Trophoblast cell (in vitro differentiated cells and primary cell): Measurements from ENCODE around the gene SH3BP4.

Experiments used
- DNase-seq, 2 donors: peaks; one replicate each; pipeline ENCODE4 v3.0.0-alpha.2; 2016
- H2AFZ ChIP-seq: 2 replicates; pipeline ENCODE4 v1.6.1; 2013; ENCODE audit warnings: low read length, moderate library complexity, mild to moderate bottlenecking; ENCODE audit not compliant: insufficient read depth, poor library complexity
- H2AK5ac ChIP-seq: 2 replicates; pipeline ENCODE4 v1.6.1; 2013; ENCODE audit warnings: mild to moderate bottlenecking, low read length
- H2BK120ac ChIP-seq: 2 replicates; pipeline ENCODE4 v1.6.1; 2013; ENCODE audit warnings: low read length, mild to moderate bottlenecking, moderate library complexity; ENCODE audit not compliant: insufficient read depth, poor library complexity
- H2BK12ac ChIP-seq: 2 replicates; pipeline ENCODE4 v1.6.1; 2013; ENCODE audit warnings: mild to moderate bottlenecking, low read length, moderate library complexity
- H2BK5ac ChIP-seq: 2 replicates; pipeline ENCODE4 v1.6.1; 2013; ENCODE audit warnings: low read length, low read depth, moderate library complexity, mild to moderate bottlenecking; ENCODE audit not compliant: poor library complexity
- H3K14ac ChIP-seq: 2 replicates; pipeline ENCODE4 v1.6.1; 2013; ENCODE audit warnings: mild to moderate bottlenecking, low read length
- H3K18ac ChIP-seq: 2 replicates; pipeline ENCODE4 v1.6.1; 2013; ENCODE audit warnings: mild to moderate bottlenecking, low read length
- H3K23ac ChIP-seq: 2 replicates; pipeline ENCODE4 v1.6.1; 2013; ENCODE audit warnings: low read length
- H3K27ac ChIP-seq: 2 replicates; pipeline ENCODE4 v1.5.1; 2013; ENCODE audit warnings: low read depth, mild to moderate bottlenecking, inconsistent platforms, low read length, moderate library complexity
- H3K27me3 ChIP-seq: 2 replicates; pipeline ENCODE4 v1.6.1; 2013; ENCODE audit warnings: inconsistent platforms, mild to moderate bottlenecking, low read length, moderate library complexity; ENCODE audit not compliant: insufficient read depth
- H3K36me3 ChIP-seq, 2 experiments: 1 replicate in 1 of 2; 2 replicates in 1 of 2; pipeline ENCODE4 v1.6.1; 2013; ENCODE audit warnings: low read length in 2 of 2, mild to moderate bottlenecking in 2 of 2, moderate library complexity in 1 of 2; ENCODE audit not compliant: insufficient read depth in 2 of 2, control insufficient read depth in 1 of 2
- H3K4ac ChIP-seq: 2 replicates; pipeline ENCODE4 v1.6.1; 2013; ENCODE audit warnings: low read depth, mild to moderate bottlenecking, low read length, moderate library complexity
- H3K4me1 ChIP-seq, 2 experiments: 1 replicate in 1 of 2; 2 replicates in 1 of 2; pipeline ENCODE4 v1.6.1; 2013; ENCODE audit warnings: low read length in 2 of 2, mild to moderate bottlenecking in 2 of 2, moderate library complexity in 1 of 2; ENCODE audit not compliant: insufficient read depth in 2 of 2, control insufficient read depth in 1 of 2
- H3K4me2 ChIP-seq: 2 replicates; pipeline ENCODE4 v1.6.1; 2013; ENCODE audit warnings: inconsistent platforms, mild to moderate bottlenecking, low read length, moderate library complexity
- H3K4me3 ChIP-seq: 2 replicates; pipeline ENCODE4 v1.5.1; 2013; ENCODE audit warnings: mild to moderate bottlenecking, low read depth, low read length, inconsistent platforms
- H3K79me1 ChIP-seq: one replicate; pipeline ENCODE4 v1.6.1; 2013; ENCODE audit warnings: low read length
- H3K79me2 ChIP-seq: 2 replicates; pipeline ENCODE4 v1.6.1; 2013; ENCODE audit warnings: low read length, mild to moderate bottlenecking; ENCODE audit not compliant: control insufficient read depth, insufficient read depth, poor library complexity
- H3K9ac ChIP-seq: 2 replicates; pipeline ENCODE4 v1.6.1; 2013; ENCODE audit warnings: mild to moderate bottlenecking, low read length
- H3K9me3 ChIP-seq: 2 replicates; pipeline ENCODE4 v1.6.1; 2013; ENCODE audit warnings: low read depth, mild to moderate bottlenecking, control low read depth, inconsistent platforms, low read length; ENCODE audit not compliant: insufficient read depth
- H4K12ac ChIP-seq: 2 replicates; pipeline ENCODE4 v1.6.1; 2013; ENCODE audit warnings: low read depth, mild to moderate bottlenecking, low read length, moderate library complexity
- H4K8ac ChIP-seq: 2 replicates; pipeline ENCODE4 v1.6.1; 2013; ENCODE audit warnings: low read depth, mild to moderate bottlenecking, low read length, moderate library complexity
- H4K91ac ChIP-seq: one replicate; pipeline ENCODE4 v1.6.1; 2013; ENCODE audit warnings: low read depth, mild to moderate bottlenecking, low read length, moderate library complexity
- WGBS: extraction: QIAGEN DNeasy Blood & Tissue Kit; methylation state at CpG from one replicate; pipeline ENCODE4 v1.1.7; 2013; ENCODE audit warnings: missing lambda C conversion rate; ENCODE audit not compliant: insufficient read length, insufficient coverage; ENCODE audit errors: extremely low coverage; 5-methylcytosine and 5-hydroxymethylcytosine counted together

Gene SH3BP4

DNA sequence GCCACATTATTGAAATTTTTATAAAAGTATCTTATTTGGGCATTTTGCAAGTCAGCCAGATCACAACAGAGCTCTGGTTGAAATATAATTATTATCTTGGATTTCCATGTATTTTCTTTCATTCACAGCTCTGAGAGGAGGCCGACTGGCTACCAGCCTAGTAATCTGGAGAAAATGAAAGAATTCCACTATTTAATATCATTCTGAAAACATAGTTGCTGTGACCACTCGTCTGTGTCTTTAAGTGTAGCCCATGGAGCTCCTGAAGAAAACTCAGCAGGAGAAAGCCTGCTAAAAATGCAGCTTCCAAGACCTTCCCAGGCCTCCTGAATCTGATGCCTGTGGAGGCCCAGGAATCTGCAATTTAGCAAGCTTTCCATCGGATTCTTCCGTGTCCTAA is 114.7 kb downstream of the SH3BP4 start:
- H3K14ac ChIP-seq: no peak overlapping the region
- no peak overlapping the region for H3K18ac ChIP-seq
- no peaks in the 10 kb centered on the region for H3K79me1 ChIP-seq
- no peaks in the 10 kb centered on the region for H3K36me3 ChIP-seq
- no peaks in the 10 kb centered on the region for H3K4me1 ChIP-seq
- H2AK5ac ChIP-seq: no peak overlapping the region
- no peak overlapping the region for H2BK12ac ChIP-seq
- H3K9ac ChIP-seq: no peak overlapping the region
- no peak overlapping the region for H3K23ac ChIP-seq
- H4K12ac ChIP-seq: no peak overlapping the region
- no peak overlapping the region for H2BK5ac ChIP-seq
- H2AFZ ChIP-seq: no peak overlapping the region
- no peak overlapping the region for H3K27ac ChIP-seq
- WGBS: no CpG with 5 or more reads among the region's 4 CpGs
- H3K79me2 ChIP-seq: no peaks in the 10 kb centered on the region
- no peak overlapping the region for H3K4me3 ChIP-seq
- no peak overlapping the region for H4K91ac ChIP-seq
- H3K27me3 ChIP-seq: no peaks in the 10 kb centered on the region
- H3K4ac ChIP-seq: no peak overlapping the region
- no peak overlapping the region for H4K8ac ChIP-seq
- no peak overlapping the region for H3K4me2 ChIP-seq
- H3K9me3 ChIP-seq: no peaks in the 10 kb centered on the region
- H2BK120ac ChIP-seq: no peak overlapping the region
- DNase-seq: no peak

- H2AK5ac ChIP-seq: no peak overlapping the region
- no peak overlapping the region for H2BK120ac ChIP-seq
- no peak overlapping the region for H3K18ac ChIP-seq
- H3K4ac ChIP-seq: no peak overlapping the region
- H2AFZ ChIP-seq: no peak overlapping the region
- H4K91ac ChIP-seq: no peak overlapping the region
- no peak overlapping the region for H3K27ac ChIP-seq
- no peaks in the 10 kb centered on the region for H3K79me1 ChIP-seq
- no peak overlapping the region for H3K14ac ChIP-seq
- no peak overlapping the region for H2BK12ac ChIP-seq
- no peak overlapping the region for H3K4me2 ChIP-seq
- no peak for DNase-seq
- H3K9me3 ChIP-seq: no peaks in the 10 kb centered on the region
- H3K4me3 ChIP-seq: no peak overlapping the region
- no peaks in the 10 kb centered on the region for H3K79me2 ChIP-seq
- H3K4me1 ChIP-seq: no peaks in the 10 kb centered on the region
- no peak overlapping the region for H4K12ac ChIP-seq
- no peaks in the 10 kb centered on the region for H3K36me3 ChIP-seq
- no peak overlapping the region for H2BK5ac ChIP-seq
- H3K23ac ChIP-seq: no peak overlapping the region
- H4K8ac ChIP-seq: no peak overlapping the region
- no peak overlapping the region for H3K9ac ChIP-seq
- H3K27me3 ChIP-seq: no peaks in the 10 kb centered on the region
- WGBS: no CpG with 5 or more reads among the region's 4 CpGs
Measured at GRCh38 chr2:235066895-235067294, 115.1 kb downstream of the SH3BP4 start.

DNA sequence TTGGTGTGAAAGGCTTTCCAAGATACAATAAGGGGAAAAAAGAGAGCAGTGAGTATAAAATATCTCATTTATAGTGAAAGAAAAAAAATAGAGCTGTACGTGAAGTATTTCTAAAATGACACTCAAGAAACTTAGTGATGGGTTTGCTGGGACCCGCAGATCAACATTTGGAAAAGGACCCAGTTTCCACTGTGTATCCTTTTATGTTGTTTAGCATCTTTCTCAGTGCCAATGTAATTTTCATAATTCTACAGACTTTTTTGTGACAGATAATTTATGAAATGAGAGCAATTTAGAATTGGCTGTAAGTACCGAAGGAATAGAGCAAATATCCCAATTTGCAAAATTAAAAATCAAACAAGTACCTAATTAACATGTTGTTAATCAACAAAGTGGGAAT is 116.9 kb downstream of the SH3BP4 start:
- WGBS: no CpG with 5 or more reads among the region's 3 CpGs
- no peak overlapping the region for H3K9ac ChIP-seq
- no peak overlapping the region for H3K14ac ChIP-seq
- no peak overlapping the region for H3K4me3 ChIP-seq
- H2BK120ac ChIP-seq: no peak overlapping the region
- H2BK5ac ChIP-seq: no peak overlapping the region
- H4K8ac ChIP-seq: no peak overlapping the region
- H3K4ac ChIP-seq: no peak overlapping the region
- H4K91ac ChIP-seq: no peak overlapping the region
- H3K79me2 ChIP-seq: no peaks in the 10 kb centered on the region
- no peak overlapping the region for H3K18ac ChIP-seq
- no peaks in the 10 kb centered on the region for H3K79me1 ChIP-seq
- H2BK12ac ChIP-seq: no peak overlapping the region
- H3K27me3 ChIP-seq: no peaks in the 10 kb centered on the region
- H3K4me2 ChIP-seq: no peak overlapping the region
- H3K23ac ChIP-seq: no peak overlapping the region
- no peak overlapping the region for H4K12ac ChIP-seq
- no peak overlapping the region for H2AFZ ChIP-seq
- H3K36me3 ChIP-seq: no peaks in the 10 kb centered on the region
- no peaks in the 10 kb centered on the region for H3K9me3 ChIP-seq
- H2AK5ac ChIP-seq: no peak overlapping the region
- H3K27ac ChIP-seq: no peak overlapping the region
- DNase-seq: no peak
- H3K4me1 ChIP-seq: no peaks in the 10 kb centered on the region

DNA sequence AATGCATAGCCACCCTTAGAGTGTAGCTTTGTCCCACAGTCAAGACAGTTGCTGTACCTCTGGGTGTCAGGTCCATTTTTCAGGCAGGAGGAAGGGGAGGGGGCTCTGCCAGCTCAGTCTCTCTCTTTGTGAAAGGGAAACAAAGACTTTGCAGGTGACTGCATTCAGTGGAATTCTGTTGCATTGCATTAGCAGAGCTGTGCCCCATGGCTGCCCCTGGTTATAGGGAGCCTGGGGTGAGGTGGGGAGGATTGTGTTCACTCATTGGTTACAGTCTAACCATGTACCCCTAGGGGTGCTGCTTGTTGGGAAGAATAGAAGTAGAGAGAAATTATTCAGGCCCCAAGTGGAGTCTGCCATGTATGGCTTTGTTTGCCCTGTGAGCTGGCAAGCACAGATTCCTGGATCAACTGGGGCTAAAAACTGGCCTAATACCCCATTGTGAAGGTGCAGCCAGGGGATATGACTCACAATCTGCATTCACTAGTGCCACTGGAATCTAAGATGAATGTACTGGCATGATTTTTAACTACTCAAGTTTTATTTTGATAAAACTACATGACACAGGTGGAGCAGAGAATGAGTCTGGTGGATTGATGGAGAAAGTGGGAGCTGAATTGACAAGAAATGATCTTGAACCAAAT is 118.4 kb downstream of the SH3BP4 start:
- no peak overlapping the region for H2AFZ ChIP-seq
- no peak overlapping the region for H4K8ac ChIP-seq
- H3K18ac ChIP-seq: no peak overlapping the region
- no peak overlapping the region for H3K9ac ChIP-seq
- no peak overlapping the region for H2BK12ac ChIP-seq
- H3K27me3 ChIP-seq: no peaks in the 10 kb centered on the region
- H3K23ac ChIP-seq: no peak overlapping the region
- no peaks in the 10 kb centered on the region for H3K4me1 ChIP-seq
- H3K4me3 ChIP-seq: no peak overlapping the region
- H2BK5ac ChIP-seq: no peak overlapping the region
- H2AK5ac ChIP-seq: no peak overlapping the region
- no peak overlapping the region for H3K14ac ChIP-seq
- no peak overlapping the region for H3K4me2 ChIP-seq
- no peaks in the 10 kb centered on the region for H3K9me3 ChIP-seq
- no peak overlapping the region for H3K27ac ChIP-seq
- no peaks in the 10 kb centered on the region for H3K36me3 ChIP-seq
- H3K79me1 ChIP-seq: no peaks in the 10 kb centered on the region
- no peak for DNase-seq
- no peak overlapping the region for H4K12ac ChIP-seq
- H3K4ac ChIP-seq: no peak overlapping the region
- H3K79me2 ChIP-seq: no peaks in the 10 kb centered on the region
- no peak overlapping the region for H4K91ac ChIP-seq
- no peak overlapping the region for H2BK120ac ChIP-seq
